HK-2 (cell line): ENCODE data around the gene LRRC57.

Experiments used
- DNase-seq: peaks from one replicate; pipeline ENCODE4 v3.0.0-alpha.2; 2018; ENCODE audit not compliant: unreplicated experiment

The LRRC57 gene

GRCh38 chr15:42549741-42550392, 1.3 kb upstream of the LRRC57 start:
- no peak for DNase-seq

GRCh38 chr15:42549032-42549491, 469 bp upstream of the LRRC57 start:
- no peak for DNase-seq

GRCh38 chr15:42547918-42548248, 710 bp downstream of the LRRC57 start:
- DNase-seq: no peak

DNA sequence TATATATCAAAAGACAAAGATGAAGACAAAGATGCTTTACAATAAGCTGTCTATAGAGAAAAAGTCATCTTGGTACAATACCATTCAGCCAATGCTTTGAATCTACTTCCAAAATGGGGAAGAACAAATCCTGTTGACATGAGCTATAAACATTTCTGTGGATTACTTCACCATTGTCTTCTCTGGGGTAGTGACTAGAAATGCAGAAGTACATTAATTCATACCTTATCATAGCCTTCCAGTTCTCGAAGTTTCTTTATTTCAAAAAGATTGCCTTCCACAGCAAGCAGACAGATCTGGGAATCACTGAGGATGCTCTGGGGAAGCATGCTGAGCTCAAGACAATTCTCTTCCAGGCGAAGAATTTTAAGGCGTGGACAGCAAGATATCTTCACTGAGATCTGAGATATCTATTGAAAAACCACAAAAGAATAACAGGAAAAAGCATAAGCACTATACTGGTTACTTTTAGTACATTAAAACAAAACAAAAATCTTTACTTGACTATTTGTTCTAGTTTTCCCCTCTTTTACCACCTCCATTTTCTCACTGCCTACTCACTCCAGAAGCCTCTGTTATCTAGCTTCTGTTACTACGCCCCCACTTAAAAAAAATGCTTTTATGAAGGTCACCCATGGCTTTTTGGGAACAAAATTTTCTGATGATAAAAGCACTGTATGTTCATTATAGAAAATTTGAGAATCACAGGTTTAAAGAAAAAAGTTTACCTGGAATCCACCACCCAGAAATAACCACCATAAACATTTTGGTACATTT, 3.6 kb downstream of the LRRC57 start:
- DNase-seq: no peak

DNA sequence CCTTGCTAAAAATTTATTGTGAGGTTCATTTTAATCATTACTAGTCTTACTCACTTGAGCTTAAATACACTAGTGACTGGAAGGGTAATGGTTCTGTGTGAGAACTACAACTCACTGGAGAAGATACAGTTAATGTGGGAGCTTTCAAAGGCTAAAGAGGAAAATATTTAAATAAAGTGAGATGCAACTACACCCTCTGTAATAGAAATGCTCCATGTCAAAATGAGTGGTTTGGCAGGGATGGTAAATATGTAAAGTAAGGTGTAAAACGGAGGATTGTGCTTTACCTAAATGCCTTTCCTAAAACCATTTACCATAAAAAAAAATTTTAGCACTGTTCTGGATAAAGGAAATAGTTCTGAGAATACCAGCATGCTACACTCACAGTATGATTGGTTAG, 15.3 kb downstream of the LRRC57 start:
- no peak for DNase-seq

GRCh38 chr15:42528970-42529369, 19.6 kb downstream of the LRRC57 start:
- DNase-seq: no peak

GRCh38 chr15:42523331-42523730, 25.3 kb downstream of the LRRC57 start:
- DNase-seq: no peak

DNA sequence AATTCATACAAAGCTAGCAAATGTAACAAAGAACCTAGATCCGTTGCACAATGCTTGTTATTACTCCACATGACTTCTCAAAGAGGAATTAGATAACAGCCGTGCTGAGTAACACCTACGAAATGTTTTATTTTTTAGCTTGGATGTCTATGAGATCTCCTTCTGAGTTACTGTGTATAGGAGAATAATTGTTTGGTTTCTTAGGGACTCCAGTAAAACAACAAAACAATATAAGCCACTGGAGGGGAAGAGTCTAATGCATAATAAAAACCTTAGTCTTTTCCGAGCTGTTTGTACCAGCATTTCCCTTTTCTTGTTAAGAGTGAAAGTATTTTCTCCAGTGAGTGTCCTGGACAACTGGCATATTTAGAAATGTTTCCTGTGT, 37.6 kb downstream of the LRRC57 start:
- no peak for DNase-seq

DNA sequence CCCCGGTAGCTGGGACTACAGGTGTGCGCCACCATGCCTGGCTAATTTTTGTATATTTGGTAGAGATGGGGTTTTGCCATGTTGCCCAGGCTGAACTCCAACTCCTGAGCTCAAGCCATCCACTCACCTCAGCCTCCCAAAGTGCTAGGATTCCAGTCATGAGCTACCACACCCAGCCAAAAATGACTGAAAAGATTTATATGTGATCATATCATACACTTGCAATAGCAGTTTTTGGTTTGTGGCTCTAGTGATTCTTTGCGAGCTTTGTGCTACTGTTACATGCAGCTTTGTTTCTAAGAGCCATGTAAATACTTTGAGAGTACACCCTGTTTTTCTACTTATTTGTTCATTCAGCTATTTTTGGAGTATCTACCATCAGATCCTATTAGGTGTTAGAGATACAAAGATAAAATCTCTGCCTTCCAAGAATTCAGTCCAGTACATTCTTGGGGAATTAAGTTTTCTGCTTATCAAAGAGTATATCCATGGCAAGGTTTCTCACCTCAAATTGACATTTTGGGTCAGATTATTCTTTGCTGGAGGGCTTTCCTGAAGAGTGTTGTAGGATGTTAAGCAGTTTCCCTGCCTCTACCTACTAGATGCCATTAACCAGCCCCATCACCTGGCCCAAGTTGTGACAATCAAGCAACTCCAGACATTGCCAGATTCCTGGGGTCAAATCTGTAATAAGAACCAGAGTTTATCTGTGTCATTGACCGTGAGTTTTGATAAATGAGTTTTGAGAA, 38.2 kb downstream of the LRRC57 start:
- DNase-seq: no peak

DNA sequence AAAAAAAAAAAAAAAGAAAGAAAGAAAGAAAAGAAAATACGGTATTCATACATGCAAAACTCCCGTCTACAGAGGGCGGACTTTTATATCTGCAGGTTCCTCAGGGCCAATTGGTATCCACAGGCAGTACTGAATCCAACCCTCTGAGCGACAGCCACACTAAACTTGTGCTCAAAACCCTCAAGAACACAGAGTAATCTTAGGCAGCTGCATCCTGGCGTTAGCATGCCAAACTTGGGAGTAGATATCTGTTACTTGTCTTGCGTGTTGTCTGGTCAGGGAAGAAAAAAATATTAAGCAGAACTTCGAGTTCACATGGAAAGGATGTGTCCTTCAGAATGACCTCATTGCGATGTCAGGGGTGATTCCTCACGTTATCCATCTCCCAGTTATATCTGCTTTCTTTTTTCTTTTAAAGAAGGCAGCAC, 40.3 kb downstream of the LRRC57 start:
- no peak for DNase-seq

DNA sequence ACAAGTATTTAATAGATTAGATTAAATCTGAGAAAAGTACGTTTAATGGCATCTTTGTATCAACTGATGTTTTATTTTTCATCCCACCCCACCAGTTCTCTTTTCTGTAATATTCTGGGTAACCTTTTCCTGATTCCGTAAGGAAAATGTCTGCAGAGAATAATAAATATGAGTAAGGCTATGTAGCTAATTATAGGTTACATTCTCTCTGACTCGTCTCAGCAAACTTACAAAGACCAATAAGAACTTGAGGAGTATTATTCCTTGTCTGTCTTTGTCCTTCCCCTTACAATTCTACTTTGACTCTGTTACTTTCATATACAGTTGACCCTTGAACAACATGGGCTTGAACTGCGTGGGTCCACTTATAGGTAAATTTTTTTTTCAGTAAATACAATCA, 41.1 kb downstream of the LRRC57 start:
- no peak for DNase-seq

DNA sequence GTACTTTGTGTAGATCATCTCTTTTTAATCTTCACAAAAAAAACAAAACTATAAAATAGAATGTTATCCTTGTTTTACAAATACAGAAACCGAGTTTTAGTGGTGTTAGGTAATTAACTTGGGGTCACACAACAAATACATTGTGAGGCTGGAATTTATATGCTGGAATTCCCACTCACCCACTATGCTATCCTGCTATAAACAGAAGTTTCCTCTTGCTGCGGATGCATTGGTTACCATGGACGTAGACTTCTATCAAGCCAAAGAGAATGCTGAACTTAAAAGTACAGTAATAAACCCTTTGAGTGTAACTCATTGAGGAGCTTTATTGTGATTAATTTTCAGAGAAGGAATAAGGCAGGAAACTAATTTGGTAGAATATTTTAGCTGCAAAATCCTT, 44.0 kb downstream of the LRRC57 start:
- no peak for DNase-seq

DNA sequence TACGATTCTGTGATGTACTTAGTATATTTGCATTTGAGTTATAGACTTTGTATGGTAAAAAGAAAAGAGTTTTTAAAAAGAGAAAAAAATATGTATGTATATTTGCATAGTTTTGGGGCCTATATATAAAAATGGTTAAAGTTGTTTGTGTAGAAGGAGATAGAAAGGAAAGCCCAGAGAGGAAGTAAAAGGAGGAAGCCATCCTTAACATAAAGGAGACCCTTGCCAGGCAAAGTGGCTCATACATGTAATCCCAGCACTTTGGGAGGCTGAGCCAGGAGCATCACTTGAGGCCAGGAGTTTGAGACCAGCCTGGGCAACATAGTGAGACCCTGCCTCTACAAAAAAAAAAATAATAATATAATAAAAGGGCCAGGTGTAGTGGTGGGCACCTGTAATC, 44.8 kb downstream of the LRRC57 start:
- no peak for DNase-seq

GRCh38 chr15:42502477-42502876, 46.1 kb downstream of the LRRC57 start:
- DNase-seq: no peak

DNA sequence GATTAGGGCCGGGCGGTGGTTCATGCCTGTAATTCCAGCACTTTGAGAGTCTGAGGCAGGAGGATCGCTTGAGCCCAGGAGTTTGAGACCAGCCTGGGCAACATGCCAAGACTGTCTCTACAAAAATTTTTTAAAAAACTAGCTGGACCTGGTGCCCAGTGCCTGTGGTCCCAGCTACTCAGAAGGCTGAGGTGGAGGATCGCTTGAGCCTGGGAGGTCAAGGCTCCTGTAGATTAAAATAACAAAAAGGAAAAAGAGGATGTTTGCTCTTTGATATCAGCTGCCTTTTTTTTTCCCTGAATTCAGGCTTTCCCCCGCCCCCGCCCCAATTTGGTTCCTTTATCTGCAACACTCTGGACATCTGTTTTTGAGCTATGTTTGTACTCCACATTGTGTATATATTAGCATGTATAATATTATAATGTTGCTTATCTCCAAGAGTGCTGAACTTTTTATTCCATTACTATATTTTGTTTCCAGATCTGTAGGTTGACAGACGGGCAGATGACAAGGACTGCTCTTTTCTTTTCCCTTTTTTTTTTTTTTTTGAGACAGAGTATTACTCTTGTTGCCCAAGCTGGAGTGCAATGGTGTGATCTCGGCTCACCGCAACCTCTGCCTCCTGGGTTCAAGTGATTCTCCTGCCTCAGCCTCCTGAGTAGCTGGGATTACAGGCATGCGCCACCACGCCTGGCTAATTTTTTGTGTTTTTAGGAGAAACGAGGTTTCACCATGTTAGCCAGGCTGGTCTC, 48.6 kb downstream of the LRRC57 start:
- no peak for DNase-seq

DNA sequence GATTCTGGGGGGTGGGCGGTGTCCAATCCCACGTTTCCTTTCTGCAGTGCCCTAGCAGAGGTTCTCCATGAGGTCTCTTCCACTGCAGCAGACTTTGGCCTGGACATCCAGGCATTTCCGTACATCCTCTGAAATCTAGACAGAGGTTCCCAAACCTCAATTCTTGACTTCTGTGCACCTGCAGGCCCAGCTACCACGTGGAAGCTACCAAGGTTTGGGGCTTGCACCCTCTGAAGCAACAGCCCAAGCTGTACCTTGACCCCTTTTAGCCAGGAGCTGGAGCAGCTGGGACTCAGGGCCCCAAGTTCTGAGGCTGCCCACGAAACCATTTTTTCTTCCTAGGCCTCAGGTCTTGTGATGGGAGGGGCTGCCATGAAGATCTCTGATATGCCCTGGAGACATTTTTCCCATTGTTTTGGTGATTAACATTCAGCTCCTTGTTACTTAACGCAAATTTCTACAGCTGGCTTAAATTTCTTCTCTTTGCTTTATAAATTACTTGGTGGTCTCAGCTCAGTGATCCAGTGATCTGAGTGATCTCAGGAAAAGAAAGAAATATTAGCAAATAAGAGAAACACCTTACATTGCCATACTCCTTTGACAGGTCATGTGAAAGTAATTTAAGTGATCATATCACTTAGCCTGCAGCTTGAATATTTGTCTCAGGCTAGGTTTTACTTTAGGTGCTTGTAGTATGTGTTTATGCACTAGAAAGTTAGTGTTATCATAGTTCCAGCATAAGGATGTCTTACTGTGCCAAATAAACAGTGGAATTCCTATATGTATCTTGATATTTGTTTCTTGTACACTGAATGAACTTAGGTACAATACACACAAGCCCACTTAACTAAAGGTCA, 50.2 kb downstream of the LRRC57 start:
- DNase-seq: no peak

- DNase-seq: peak; percentile 90
Measured at GRCh38 chr15:42495361-42496212, 53.0 kb downstream of the LRRC57 start, which contains the start of gene SNAP23. Gene SNAP23, plus strand, starts transcription at chr15:42495634. Its CDS starts 16,213 bp downstream, at chr15:42511847.

DNA sequence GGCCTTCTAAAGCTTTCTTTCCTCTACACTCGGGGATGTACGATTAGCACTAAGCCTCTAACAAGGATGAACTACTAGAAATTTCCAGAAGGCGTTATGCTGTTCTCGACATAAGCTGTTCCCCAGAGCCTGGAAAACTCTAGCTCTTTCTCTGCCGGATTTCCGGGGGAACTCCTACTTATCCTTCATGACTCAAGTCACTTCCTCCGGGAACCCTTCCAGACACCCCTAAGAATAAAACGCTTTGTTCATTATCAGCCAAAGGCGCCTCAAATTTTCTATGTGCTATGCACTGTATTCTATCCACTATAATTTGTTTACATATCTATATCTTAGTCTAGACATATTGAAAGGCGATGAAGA, 53.6 kb downstream of the LRRC57 start:
- peak; percentile 27 for DNase-seq

GRCh38 chr15:42493679-42494078, 54.9 kb downstream of the LRRC57 start:
- DNase-seq: no peak

GRCh38 chr15:42491539-42492225, 56.9 kb downstream of the LRRC57 start:
- DNase-seq: peak; percentile 13
